Activated T-helper 1 cell treated with anti-CD3 and anti-CD28 coated beads, Interleukin-12 subunit alpha, Interleukin-12 subunit beta, Interleukin-2, Interleukin-4 antibody, amounts not matched to agents 30 ng/mL and 10 ng/mL and 1 ng/mL, durations not matched to agents 14 hours and 24 hours and 36 hours (primary cell): Measurements from ENCODE around the gene PRDM13. TPM values are rescaled to one million over a fixed set of nuclear protein-coding genes. Genes with fewer than 3 reads are reported as not detected.

Experiments
- total RNA-seq: library from RNA; stranded (reverse); gene quantifications from 2 replicates; pipeline ENCODE4 v1.2.3, GENCODE V29; 2022

PRDM13 gene
- total RNA-seq, 1 donor from 2014 or later: not detected

Other genes starting within 250 kb of the PRDM13 start
- 13.5 and 16.7 TPM in 2 replicates for gene COQ3, start 212.6 kb upstream of the PRDM13 start, total RNA-seq
- gene PNISR, start 181.5 kb upstream of the PRDM13 start, total RNA-seq: 98.4 and 112 TPM in 2 replicates
- gene USP45, start 91.4 kb upstream of the PRDM13 start, total RNA-seq: 19.2 and 22.4 TPM in 2 replicates
- 51.3 and 54.0 TPM in 2 replicates for gene CCNC, start 38.2 kb upstream of the PRDM13 start, total RNA-seq